DND-41 (cell line): ENCODE results near the gene CDC37L1.
"Not testable (repeated sequence)": the region's sequence is repeated elsewhere in the genome, so short reads cannot be mapped to it uniquely, and the experiment has no call there.

Source experiments
- CTCF ChIP-seq: IDR thresholded peaks from 2 replicates; pipeline ENCODE4 v1.5.1; 2012; ENCODE audit warnings: borderline replicate concordance, low read length, moderate library complexity, mild to moderate bottlenecking; ENCODE audit not compliant: poor library complexity, severe bottlenecking; ENCODE audit errors: extremely low read depth
- EZH2 ChIP-seq: IDR thresholded peaks from 3 replicates; pipeline ENCODE4 v1.6.1; 2012; ENCODE audit warnings: borderline replicate concordance, low read depth, mild to moderate bottlenecking, moderate library complexity, low read length, inconsistent platforms; ENCODE audit not compliant: severe bottlenecking

DNA sequence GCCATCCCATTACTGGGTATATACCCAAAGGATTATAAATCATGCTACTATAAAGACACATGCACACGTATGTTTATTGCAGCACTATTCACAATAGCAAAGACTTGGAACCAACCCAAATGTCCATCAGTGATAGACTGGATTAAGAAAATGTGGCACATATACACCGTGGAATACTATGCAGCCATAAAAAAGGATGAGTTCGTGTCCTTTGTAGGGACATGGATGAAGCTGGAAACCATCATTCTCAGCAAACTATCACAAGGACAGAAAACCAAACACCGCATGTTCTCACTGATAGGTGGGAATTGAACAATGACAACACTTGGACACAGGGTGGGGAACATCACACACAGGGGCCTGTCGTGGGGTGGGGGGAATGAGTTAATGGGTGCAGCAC is 18.7 kb upstream of the CDC37L1 start:
- TF ChIP-seq CTCF, EZH2: not testable (repeated sequence)
